ENCODE measurements around the gene SPATA3.

Gene SPATA3

GRCh38 chr2:231037731-231038482, 42.0 kb downstream of the SPATA3 start:
- Histone ChIP-seq H3K27ac (ENCODE audit: low read length) (no peak overlapping the region), H3K4me1 (ENCODE audit: low read length) (no peaks in the 10 kb centered on the region), H3K4me3 (ENCODE audit: low read length) (no peak overlapping the region), H3K9me2 (replicated peaks; ENCODE audit: insufficient read depth, low read length) (no peaks in the 10 kb centered on the region), H3K9ac (ENCODE audit: low read length) (no peak overlapping the region), H3K9me3 (replicated peaks; ENCODE audit: insufficient read depth, low read length) (no peaks in the 10 kb centered on the region), H3K36me3 (replicated peaks; ENCODE audit: insufficient read depth, low read length) (no peaks in the 10 kb centered on the region), H3F3A (ENCODE audit: insufficient read depth, low read length) (no peaks in the 10 kb centered on the region), H2AFZ (ENCODE audit: low read length) (no peak overlapping the region), H3K27me3 (replicated peaks; ENCODE audit: insufficient read depth, low read length) (peaks cover 7% of the 10 kb centered on the region; the same call in 1 of the 2 replicates), H3K79me2 (ENCODE audit: low read length) (no peaks in the 10 kb centered on the region), H3K4me2 (ENCODE audit: low read depth, low read length) (no peak overlapping the region), H4K20me1 (ENCODE audit: insufficient read depth, low read length) (no peaks in the 10 kb centered on the region)
- TF ChIP-seq CTCF (IDR thresholded peaks at IDR 0.05; ENCODE audit: low read length) (no peak), EZH2 (optimal IDR thresholded peaks at IDR 0.05; ENCODE audit: low read depth, low read length) (no peak), EZH2phosphoT487 (IDR thresholded peaks at IDR 0.05; ENCODE audit: low read length) (no peak)
- DNase-seq: no peak

GRCh38 chr2:231038483-231039293, 42.8 kb downstream of the SPATA3 start:
- Histone ChIP-seq H3F3A (ENCODE audit: insufficient read depth, low read length) (no peaks in the 10 kb centered on the region), H2AFZ (ENCODE audit: low read length) (no peak overlapping the region), H3K4me1 (ENCODE audit: low read length) (no peaks in the 10 kb centered on the region), H3K27ac (ENCODE audit: low read length) (no peak overlapping the region), H3K4me3 (ENCODE audit: low read length) (no peak overlapping the region), H3K9me3 (replicated peaks; ENCODE audit: insufficient read depth, low read length) (no peaks in the 10 kb centered on the region), H4K20me1 (ENCODE audit: insufficient read depth, low read length) (no peaks in the 10 kb centered on the region), H3K36me3 (replicated peaks; ENCODE audit: insufficient read depth, low read length) (no peaks in the 10 kb centered on the region), H3K9ac (ENCODE audit: low read length) (no peak overlapping the region), H3K27me3 (replicated peaks; ENCODE audit: insufficient read depth, low read length) (peaks cover 7% of the 10 kb centered on the region; the same call in 1 of the 2 replicates), H3K4me2 (ENCODE audit: low read depth, low read length) (no peak overlapping the region), H3K79me2 (ENCODE audit: low read length) (no peaks in the 10 kb centered on the region), H3K9me2 (replicated peaks; ENCODE audit: insufficient read depth, low read length) (no peaks in the 10 kb centered on the region)
- no peak for DNase-seq
- TF ChIP-seq EZH2 (optimal IDR thresholded peaks at IDR 0.05; ENCODE audit: low read depth, low read length) (no peak), EZH2phosphoT487 (IDR thresholded peaks at IDR 0.05; ENCODE audit: low read length) (no peak), CTCF (IDR thresholded peaks at IDR 0.05; ENCODE audit: low read length) (no peak)

- no peaks in the 10 kb centered on the region for H3K79me2 ChIP-seq (ENCODE audit: low read length)
- H2AFZ ChIP-seq (ENCODE audit: low read length): no peak overlapping the region
- H3K4me2 ChIP-seq (ENCODE audit: low read depth, low read length): no peak overlapping the region
- H3K9ac ChIP-seq (ENCODE audit: low read length): no peak overlapping the region
- H3K9me3 ChIP-seq (replicated peaks; ENCODE audit: insufficient read depth, low read length): no peaks in the 10 kb centered on the region
- H3F3A ChIP-seq (ENCODE audit: insufficient read depth, low read length): no peaks in the 10 kb centered on the region
- H3K4me1 ChIP-seq (ENCODE audit: low read length): no peaks in the 10 kb centered on the region
- H3K4me3 ChIP-seq (ENCODE audit: low read length): no peak overlapping the region
- no peaks in the 10 kb centered on the region for H4K20me1 ChIP-seq (ENCODE audit: insufficient read depth, low read length)
- TF ChIP-seq EZH2phosphoT487 (IDR thresholded peaks at IDR 0.05; ENCODE audit: low read length): no peak
- TF ChIP-seq CTCF (IDR thresholded peaks at IDR 0.05; ENCODE audit: low read length): no peak
- TF ChIP-seq EZH2 (optimal IDR thresholded peaks at IDR 0.05; ENCODE audit: low read depth, low read length): no peak
- DNase-seq: no peak
- no peaks in the 10 kb centered on the region for H3K36me3 ChIP-seq (replicated peaks; ENCODE audit: insufficient read depth, low read length)
- H3K27me3 ChIP-seq (replicated peaks; ENCODE audit: insufficient read depth, low read length): peaks cover 7% of the 10 kb centered on the region; the same call in 1 of the 2 replicates
- no peak overlapping the region for H3K27ac ChIP-seq (ENCODE audit: low read length)
- H3K9me2 ChIP-seq (replicated peaks; ENCODE audit: insufficient read depth, low read length): no peaks in the 10 kb centered on the region
These were observed 43.4 kb downstream of the SPATA3 start for GRCh38 chr2:231039294-231039664.
